HUDEP-2 (cell line): ENCODE data around the gene APPL1.

Experiments used
- DNase-seq, 76 experiments: peaks; one replicate each; lab custom pipeline; 2025; ENCODE audit not compliant: unreplicated experiment in 76 of 76; lab: John Stamatoyannopoulos, UW

APPL1 gene, protein sequence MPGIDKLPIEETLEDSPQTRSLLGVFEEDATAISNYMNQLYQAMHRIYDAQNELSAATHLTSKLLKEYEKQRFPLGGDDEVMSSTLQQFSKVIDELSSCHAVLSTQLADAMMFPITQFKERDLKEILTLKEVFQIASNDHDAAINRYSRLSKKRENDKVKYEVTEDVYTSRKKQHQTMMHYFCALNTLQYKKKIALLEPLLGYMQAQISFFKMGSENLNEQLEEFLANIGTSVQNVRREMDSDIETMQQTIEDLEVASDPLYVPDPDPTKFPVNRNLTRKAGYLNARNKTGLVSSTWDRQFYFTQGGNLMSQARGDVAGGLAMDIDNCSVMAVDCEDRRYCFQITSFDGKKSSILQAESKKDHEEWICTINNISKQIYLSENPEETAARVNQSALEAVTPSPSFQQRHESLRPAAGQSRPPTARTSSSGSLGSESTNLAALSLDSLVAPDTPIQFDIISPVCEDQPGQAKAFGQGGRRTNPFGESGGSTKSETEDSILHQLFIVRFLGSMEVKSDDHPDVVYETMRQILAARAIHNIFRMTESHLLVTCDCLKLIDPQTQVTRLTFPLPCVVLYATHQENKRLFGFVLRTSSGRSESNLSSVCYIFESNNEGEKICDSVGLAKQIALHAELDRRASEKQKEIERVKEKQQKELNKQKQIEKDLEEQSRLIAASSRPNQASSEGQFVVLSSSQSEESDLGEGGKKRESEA

DNA sequence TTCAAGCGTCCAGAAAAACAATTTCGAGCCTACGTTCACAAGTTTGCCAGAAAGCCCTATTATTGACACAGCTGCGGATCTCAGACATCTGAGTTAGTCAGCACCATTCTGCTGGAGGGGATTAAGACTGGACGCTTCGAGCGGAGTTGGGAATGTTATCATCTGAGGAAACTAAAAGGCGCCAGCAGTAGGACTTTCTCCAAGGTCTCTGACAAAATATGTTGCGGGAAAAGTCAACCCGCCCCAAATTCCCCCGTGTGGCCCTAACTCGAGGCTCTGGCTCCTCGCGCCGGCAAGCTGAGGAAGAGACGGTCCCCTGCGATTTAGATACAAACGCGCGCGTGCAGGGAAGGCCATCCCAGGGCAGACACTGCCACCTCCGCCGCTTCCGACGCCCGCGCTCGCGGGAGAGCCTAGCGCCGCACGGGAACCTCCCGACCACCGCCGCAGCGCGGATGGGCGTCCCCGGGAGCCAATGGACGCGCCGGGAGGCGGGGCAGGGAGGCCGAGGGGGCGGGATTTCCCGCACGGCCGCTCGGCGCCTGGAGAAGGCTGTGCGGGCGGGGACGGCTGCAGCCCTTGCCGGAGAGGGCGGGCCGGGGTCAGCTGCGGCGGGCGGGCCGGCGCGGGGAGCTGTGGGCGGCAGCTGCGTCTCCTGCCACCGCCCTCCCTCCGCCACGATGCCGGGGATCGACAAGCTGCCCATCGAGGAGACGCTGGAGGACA is at the start of gene APPL1:
Gene APPL1 (plus strand): TSS at position 526 of the 726 bp plus-strand sequence. CDS start 155 bp downstream, at position 681.
- DNase-seq: peak in 72 of 76 experiments; percentile 3 to 91 (median 71)

DNA sequence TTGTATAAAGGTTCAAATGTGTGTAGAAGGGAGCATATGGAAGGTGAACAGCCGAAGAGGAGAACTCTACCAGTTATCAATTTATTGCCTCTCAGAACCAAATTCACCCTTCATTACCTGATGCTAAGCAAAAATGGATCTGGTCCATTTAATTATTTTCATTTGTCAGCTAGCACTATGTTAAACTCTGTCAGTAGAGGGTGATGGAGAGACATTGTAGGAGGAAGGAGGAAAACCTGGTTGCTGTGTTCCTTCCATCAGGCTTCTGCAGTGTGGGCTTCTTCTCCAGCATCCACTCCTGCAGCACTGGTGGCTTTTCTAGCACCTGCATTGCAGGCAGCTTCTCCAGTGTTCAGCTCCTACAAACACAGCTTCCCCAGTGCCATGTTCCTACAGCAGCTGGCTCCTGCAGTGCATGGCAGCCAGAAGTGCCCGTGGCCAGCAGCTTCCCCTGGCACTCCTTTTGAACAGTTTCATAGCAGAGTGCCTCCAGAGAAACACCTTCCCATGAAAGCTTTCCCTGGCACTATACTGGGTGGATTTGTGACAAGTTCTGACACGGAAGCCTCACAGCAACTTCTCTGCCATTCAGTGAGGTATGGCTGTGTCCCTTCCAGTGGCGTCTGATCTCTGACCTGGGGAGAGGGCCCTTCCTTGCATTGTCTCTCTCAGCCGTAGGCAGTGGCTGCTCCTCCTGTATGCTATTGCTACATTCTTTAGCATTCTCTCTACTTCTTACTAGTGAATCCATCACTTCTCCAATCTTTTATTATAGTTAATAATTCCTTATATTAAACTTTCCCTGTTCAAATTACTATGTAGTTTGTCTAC is 47.7 kb upstream of the APPL1 start:
- DNase-seq: peak in 5 of 76 experiments; percentile 4 to 14 (median 9)

DNA sequence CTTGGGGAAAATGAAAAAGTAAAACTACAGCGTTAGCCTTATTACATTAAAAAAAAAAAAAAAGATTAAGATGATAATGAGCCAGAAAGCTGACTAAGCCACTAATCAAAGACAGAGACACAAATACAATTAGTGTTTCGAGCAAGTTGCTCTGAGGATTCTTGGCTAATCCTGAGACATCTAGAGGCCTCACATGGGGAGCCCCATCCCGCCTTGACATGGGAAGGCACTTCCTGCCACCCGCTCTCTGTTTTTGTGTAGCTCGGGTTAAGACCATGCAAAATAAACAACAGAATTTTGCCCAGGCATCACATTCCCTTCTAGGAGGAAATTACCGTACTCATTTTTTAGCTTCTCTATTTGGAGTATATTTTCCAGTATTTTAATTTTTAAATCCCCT is 43.0 kb upstream of the APPL1 start:
- DNase-seq: no peak

DNA sequence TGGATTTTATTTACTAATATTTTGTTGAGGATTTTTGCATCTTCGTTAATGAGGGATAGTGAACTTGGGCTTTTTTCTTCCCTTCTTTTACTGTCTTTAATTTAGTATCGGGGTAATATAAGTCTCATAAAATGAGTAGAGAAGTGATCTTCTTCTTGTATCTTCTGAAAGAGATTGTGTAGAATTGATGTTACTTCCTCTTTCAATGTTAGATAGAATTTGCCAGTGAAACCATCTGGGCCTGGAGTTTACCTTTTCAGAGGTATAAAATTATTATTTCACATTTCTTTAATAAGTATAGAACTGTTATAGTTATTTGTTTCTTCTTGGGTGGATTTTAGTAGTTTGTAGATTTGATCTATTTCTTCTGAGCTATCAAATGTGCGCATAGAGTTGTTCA is 35.5 kb upstream of the APPL1 start:
- DNase-seq: no peak

DNA sequence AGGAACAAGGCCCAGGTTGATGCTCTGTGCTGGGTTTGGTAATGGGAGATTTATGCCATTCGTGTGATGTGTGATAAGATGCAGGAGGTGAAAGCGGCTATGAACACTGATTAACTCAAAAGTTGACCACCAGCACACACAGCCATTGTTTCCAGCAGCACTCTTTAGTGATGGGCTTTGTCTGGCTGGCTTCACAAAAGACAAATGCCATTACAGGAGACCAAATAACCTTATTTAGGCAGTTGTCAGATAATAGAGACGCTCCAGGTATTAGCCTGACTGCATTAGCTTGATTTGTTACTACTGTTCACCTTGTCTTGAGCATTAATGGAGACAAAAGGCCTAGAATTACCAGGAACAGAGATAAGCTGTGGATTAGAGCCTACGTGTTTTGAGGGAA is 32.9 kb upstream of the APPL1 start:
- no peak for DNase-seq

DNA sequence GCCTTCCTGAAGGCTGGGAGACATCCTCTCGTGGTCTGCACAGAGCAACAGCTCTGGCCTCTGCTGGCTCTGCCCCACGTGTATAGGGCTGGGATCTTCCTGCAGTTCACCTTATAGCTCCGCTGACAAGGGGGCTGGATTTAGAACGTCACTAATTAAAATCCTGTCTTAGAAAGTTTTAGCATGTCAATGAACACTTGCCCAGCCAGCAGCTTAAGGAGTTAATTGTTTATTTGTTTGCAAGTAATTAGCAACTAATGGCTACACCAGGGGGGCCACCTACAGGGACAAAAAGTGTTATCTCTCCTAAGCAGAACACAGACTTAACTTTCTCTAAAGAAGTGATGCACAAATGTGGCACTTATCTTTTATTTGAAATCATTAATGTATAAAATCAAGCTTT is 27.6 kb upstream of the APPL1 start, which contains the start of gene HESX1:
Gene HESX1 (minus strand): TSS at position 84 of the 403 bp plus-strand sequence. CDS start 60 bp downstream, at position 24.
- no peak for DNase-seq

DNA sequence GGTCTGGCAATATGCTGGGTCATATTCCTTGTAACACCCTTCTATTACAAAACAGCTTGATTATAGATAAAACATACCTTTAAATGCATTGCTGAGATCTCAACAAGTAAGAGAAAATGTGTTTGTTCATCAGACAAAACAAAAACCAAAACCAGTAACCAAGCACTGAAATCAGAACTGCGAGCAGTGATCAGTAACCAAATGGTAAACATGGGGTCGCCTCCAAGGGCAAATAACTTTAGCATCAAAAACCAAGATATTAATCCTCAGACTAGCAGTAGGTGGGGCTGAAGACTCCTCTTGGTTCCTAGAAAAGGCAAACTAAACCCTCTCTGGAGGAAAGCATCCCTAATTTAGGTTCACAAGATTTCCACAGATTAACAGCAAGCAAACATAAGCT is 21.1 kb upstream of the APPL1 start:
- DNase-seq: no peak

DNA sequence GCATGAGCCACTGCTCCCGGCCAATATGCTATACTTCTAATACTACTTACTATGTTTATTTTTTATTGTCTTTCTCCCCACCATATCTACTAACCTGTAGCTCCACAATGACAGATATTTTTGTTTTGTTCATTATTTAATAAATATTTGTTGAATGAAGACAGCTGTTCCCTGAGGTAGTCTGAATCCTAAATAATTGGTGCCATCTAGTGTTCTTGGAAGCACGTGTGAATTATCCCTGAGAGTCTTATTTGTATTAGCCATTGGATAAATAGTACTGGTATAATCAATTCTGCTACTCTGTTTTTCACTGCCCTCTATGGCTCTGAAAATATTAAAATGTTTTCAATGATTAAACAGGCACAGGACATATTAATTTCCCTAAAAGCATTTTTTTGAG is 5.6 kb upstream of the APPL1 start:
- no peak for DNase-seq

DNA sequence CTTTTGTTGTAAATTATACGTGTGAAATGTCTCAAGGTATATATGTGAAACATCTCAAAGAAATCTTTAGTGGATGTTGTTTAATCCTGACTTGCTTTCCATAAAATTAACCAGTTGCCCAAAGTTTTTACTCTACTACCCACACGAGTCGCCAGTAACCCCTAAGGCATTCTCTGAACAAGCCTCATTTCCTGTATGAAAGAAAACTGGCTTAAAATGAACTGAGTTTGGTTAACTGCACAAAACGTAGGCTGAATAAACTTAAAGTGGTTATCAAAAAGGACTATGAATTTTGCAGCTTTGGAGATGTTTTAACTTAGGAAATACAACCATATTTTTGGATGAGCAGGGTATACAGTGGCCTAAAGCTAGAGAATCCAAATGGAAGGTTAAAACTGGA is 2.7 kb upstream of the APPL1 start:
- DNase-seq: no peak

DNA sequence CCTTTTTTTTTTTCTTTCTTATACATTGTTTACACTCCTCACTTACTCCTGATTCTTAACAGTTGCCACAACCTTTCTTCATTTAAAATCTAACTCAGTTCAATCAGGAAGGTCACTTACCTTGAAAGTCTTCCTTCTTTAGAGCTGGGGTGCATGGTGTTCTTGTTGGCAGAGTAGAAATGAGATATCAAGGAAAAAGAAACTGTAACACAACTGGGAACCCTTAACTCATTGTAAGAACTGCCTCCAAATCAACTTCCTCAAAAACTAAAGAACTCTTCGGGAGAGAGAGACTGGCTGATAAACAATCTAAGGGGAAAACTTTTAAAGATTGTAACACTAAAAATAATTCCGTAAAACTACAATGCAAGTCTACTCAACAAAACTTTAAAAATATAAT is 1.4 kb upstream of the APPL1 start:
- DNase-seq: no peak

DNA sequence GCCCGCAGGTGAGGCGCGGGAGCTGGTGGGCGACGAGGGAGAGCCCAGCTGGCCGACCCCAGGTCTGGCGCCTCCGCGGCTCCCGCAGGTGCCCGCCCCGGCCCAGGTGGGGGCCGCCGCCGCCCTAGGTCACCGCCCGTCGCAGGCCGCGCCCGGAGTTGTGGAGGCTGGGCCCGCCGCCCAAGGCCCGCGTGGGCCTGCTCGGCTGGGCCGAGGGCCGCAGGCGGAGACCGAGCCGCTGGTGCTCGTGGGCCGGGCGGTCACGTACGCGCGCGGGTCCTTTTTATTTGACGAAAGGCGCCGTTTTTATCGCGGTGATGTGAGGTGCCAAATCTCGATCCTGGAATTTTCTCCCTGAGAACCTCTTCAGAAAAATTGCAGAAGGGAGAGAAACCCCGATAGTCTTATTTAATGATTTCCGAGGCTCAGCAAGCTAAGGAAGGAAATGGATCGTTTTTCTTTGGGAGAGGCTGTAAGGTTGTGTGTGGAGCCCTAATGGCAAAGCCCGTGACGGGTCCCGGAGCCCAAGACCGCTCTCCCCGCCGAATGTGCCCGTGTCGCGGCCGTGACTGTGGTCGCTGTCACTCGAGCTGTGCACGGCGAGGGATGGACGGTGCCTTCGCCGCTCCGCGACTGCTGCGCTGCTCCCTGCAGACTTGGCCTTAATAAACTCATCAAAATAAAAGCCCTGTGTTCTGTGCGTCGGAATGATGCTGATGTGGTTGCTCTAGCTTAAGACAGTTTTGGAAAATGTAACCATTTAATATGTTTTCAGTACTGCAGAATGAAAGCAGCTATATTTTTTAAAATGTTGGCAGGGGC is 612 bp downstream of the APPL1 start:
- peak in 27 of 76 experiments; percentile 1 to 31 (median 14) for DNase-seq

DNA sequence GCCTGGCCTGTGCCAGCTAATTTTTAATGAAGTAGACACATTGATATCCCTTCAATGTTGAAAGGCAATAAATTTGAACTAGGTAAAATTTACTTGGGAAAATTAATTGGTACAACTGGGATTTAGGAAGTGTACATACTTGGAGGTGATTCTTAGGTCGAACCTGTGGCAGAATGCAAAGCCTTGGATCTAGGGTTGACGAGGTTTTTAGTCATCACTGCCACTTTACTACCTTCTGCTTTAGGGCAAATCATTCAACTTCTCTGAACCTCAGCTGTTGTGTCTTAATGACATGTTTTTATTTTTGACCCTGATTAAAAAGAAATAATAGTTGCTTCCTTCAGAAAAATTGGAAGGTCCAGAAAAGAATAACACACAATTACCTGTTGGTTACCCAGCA is 2.5 kb downstream of the APPL1 start:
- no peak for DNase-seq

DNA sequence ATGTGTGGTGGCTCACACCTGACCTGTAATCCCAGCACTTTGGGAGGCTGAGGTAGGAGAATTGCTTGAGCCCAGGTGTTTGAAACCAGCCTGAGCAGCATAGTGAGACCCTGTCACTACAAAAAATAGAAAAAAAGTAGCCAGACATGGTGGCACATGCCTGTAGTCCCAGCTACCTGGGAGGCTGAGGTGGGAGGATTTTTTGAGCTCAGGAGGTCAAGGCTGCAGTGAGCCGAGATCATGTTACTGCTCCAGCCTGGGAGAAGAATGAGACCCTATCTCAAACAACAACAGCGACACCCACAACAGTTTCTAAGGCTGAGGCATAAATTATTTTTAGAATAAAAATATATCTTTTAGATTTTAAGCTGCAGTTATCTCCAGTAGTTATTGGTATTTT is 6.3 kb downstream of the APPL1 start:
- DNase-seq: no peak

DNA sequence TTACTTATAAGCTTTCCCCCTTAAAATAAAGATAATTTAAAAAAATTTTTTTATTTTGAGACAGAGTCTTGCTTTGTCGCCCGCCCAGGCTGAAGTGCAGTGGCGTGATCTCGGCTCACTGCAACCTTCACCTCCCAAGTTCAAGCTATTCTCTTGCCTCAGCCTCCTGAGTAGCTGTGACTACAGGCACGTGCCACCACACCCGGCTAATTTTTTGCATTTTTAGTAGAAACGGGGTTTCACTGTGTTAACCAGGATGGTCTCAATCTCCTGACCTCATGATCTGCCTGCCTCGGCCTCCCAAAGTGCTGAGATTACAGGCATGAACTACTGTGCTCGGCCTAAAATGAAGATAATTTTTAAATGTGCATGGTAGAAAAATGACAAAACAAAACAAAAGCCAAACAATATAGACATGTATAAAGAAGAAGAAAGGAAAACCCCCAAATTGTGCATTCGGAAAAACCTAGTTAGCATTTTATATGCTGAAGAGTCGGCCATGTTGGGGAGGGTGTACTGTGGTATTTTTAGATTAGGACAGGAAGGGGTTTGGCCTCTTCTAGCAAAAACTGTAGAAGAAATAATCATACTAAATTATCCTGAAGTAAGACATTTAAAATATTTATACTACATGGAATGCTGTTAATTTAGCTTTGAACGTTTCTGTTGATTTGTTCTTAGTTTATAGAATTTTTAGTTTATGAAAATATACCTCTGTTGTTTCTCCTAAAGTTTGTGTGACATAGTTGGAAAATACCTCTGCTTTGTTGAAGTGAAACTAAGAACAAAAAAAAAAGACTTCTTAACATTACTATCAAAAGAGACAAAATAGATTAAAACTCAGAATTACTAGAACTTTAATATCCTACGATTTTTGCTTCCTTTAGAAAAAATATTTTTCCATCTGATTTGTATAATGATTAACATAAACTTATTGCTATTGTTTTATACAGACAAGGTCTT is 7.4 kb downstream of the APPL1 start:
- DNase-seq: no peak

DNA sequence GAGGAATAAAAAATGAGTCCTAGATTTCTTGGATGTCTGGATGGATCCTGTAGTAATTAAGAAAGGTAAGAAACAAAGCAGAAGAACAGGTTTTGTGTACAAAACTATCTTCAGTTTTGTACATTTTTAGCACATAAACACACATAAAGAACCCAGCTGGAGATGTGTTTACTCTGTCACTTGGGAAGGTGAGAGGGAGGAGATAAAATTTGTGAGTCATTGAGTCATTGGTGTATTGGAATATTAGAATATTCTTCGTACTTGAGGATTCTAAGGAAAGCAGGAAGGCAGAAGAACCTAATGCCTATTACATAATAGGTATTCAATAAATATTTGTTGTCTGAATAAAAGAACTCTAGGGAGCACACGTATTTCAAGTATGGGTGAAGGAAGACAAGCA is 17.4 kb downstream of the APPL1 start:
- DNase-seq: no peak

DNA sequence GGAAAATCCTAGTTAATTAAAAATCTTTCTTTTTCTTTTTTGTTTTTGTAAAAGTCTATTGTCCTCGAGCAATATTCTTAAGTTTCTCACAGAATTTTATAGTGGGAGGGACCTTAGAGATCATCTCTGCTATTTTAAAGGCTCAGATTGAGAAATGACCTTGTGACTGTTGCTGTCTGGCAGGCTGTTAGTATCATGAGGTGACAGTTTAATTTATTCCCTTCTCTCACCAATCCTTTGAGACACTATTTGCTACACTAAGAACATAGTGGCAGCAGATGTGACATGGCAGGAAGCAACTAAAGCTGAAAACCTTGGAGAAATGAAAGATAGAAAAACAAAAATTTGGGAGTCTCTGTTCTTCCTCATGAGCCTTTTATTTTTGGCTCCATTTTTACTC is 24.9 kb downstream of the APPL1 start:
- no peak for DNase-seq

DNA sequence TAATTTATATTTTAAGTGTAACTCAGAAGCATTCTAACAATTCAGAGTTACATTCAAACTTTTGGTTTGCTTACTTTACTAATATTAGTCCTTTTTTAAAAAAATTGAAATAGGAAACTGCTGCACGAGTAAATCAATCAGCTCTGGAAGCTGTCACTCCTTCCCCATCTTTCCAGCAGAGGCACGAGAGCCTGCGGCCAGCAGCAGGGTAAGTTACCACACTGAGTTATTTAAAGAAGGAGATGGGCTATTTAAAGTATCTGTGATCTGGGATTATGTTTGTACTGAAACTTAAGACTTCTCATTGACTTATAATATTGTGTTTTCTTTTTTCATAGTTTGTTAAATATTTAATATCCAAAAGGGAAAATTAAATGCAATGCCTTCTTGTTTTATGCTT is 29.3 kb downstream of the APPL1 start:
- DNase-seq: no peak

DNA sequence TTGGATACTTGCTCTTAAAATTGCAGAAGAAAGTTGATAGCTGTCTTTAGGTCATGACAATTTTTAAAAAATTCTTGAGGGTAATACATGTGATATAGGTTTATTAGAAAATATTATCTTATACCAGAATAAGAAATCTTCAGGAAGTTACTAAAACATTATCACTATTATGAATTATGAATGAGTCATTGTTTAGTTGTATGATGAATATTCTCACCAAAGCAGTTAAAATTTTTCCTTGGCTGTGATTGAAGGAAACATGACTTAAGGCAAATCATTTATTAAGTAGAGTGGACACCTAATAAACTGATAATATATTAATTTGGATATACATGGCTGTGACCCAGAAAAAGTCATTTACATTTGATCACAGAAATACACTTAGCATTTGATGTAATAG is 30.1 kb downstream of the APPL1 start:
- DNase-seq: no peak

DNA sequence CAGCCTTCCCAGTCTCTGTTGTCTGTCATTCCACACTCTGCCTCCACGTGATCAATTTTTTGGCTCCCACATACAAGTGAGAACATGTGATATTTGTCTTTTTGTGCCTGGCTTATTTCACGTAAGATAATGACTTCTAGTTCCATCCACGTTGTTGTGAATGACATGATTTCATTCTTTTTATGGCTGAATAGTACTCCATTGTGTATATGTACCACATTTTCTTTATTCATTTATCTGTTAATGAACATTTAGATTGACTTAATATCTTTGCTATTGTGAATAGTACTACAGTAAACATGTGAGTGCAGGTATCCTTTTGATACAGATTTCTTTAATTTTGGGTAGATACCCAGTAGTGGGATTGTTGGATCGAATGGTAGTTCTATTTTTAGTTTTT is 33.6 kb downstream of the APPL1 start:
- no peak for DNase-seq
